Mesothelial cell of epicardium (in vitro differentiated cells): ENCODE data around the gene ZFAND6. TPM values are rescaled to one million over a fixed set of nuclear protein-coding genes. Genes with fewer than 3 reads are reported as not detected.

ENCODE experiments used
- DNase-seq, 2 experiments: peaks; one replicate each; pipeline ENCODE4 v3.0.0; 2021; ENCODE audit warnings: low spot score in 2 of 2; ENCODE audit not compliant: unreplicated experiment in 2 of 2
- H3K27ac Mint-ChIP-seq: 2 replicates; pipeline ENCODE4 v1.8.0; 2021; ENCODE audit warnings: mixed read lengths
- H3K27me3 Mint-ChIP-seq: 2 replicates; pipeline ENCODE4 v1.8.0; 2021; ENCODE audit warnings: low read depth, mixed read lengths
- H3K36me3 Mint-ChIP-seq: 2 replicates; pipeline ENCODE4 v1.8.0; 2021; ENCODE audit warnings: mixed read lengths
- H3K4me1 Mint-ChIP-seq: 2 replicates; pipeline ENCODE4 v1.8.0; 2021; ENCODE audit warnings: mixed read lengths
- H3K4me3 Mint-ChIP-seq: 2 replicates; pipeline ENCODE4 v1.8.0; 2021; ENCODE audit warnings: mild to moderate bottlenecking, moderate library complexity, mixed read lengths
- H3K9me3 Mint-ChIP-seq: 2 replicates; pipeline ENCODE4 v1.8.0; 2021; ENCODE audit warnings: mixed read lengths
- CTCF ChIP-seq: fragments of 200-600 bp; sonication (generic); IDR thresholded peaks from one replicate; pipeline ENCODE4 v1.5.0; 2021; ENCODE audit warnings: antibody characterized with exemption; ENCODE audit not compliant: unreplicated experiment
- total RNA-seq: library from RNA; stranded (reverse); gene quantifications from 3 replicates; pipeline ENCODE4 v1.2.1, GENCODE V29; 2021

The ZFAND6 gene
- total RNA-seq, 1 donor from 2014 or later: 88.8 TPM

DNA sequence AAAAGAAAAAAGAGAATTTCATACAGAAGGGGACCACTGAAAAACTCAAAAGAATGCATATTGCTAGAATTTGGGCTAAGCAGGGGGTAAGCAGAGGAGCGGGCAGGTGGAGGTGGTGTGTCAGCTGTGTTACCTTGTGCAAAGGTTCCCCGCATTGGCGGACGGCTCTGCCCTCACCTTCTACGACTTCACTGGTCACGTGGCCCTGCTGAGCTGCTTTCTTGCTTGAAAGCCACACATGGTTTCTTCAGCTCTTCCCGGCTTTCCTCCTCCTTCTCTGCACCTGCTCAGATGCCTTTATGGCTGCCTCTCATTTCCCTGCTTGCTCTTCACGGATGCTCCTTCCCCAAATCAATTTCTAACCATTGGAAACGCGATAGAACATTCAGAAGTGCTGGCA lies 123.8 kb downstream of the ZFAND6 start:
- TF ChIP-seq CTCF: no peak
- H3K27me3 Mint-ChIP-seq: no peaks in the 10 kb centered on the region
- peaks cover 4% of the 10 kb centered on the region for H3K9me3 Mint-ChIP-seq
- peaks cover 50% of the 10 kb centered on the region for H3K36me3 Mint-ChIP-seq
- no peak for DNase-seq
- no peak overlapping the region for H3K27ac Mint-ChIP-seq
- H3K4me3 Mint-ChIP-seq: no peak overlapping the region
- H3K4me1 Mint-ChIP-seq: no peaks in the 10 kb centered on the region

GRCh38 chr15:80183886-80184285 lies 124.4 kb downstream of the ZFAND6 start:
- TF ChIP-seq CTCF: no peak
- H3K27ac Mint-ChIP-seq: no peak overlapping the region

DNA sequence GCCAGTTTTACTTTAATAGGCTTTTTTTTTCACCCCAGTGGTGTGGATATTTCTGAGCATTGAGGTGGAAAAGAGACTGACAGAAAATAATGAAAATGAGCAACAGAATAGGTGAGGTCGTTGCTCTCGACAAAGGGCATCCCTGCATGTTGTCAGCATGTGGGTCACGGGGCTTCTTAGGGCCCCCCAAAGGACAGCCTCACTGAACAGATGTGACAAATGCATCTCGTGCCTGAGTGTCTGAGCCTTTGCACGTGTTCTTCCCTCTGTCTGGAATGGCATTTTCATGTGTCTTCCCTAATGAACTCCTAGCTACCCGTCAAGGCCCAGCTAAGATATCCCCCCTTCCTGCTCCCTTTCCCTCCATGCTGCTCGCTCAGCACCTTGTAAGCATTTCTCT lies 125.1 kb downstream of the ZFAND6 start:
- no peak overlapping the region for H3K4me3 Mint-ChIP-seq
- no peak for DNase-seq
- no peaks in the 10 kb centered on the region for H3K27me3 Mint-ChIP-seq
- TF ChIP-seq CTCF: no peak
- peaks cover 52% of the 10 kb centered on the region for H3K36me3 Mint-ChIP-seq
- H3K4me1 Mint-ChIP-seq: no peaks in the 10 kb centered on the region
- H3K27ac Mint-ChIP-seq: no peak overlapping the region
- peaks cover 4% of the 10 kb centered on the region for H3K9me3 Mint-ChIP-seq

More at GRCh38 chr15:80183886-80184285, 124.4 kb downstream of the ZFAND6 start:
- H3K4me1 Mint-ChIP-seq: no peaks in the 10 kb centered on the region
- H3K27me3 Mint-ChIP-seq: no peaks in the 10 kb centered on the region
- no peak overlapping the region for H3K4me3 Mint-ChIP-seq
- no peak for DNase-seq
- peaks cover 4% of the 10 kb centered on the region for H3K9me3 Mint-ChIP-seq
- peaks cover 52% of the 10 kb centered on the region for H3K36me3 Mint-ChIP-seq

DNA sequence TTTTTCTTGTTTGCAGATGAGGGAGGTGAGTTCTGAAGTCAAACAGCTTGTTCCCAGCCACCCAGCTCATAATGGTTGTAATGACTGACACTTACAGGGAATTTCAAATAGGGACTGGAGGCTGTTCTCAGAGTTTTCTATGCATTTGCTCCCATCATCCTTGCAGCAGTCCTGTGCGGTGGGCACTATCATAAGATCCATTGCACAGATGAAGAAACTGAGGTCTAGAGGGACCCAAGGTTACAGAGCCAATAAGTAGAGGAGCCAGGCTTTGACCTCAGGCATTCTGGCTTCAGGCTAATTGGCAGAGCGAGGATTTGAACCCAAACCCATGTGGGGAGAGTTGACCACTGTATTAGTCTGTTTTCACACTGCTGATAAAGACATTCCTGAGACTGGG lies 125.7 kb downstream of the ZFAND6 start:
- no peak overlapping the region for H3K4me3 Mint-ChIP-seq
- peaks cover 52% of the 10 kb centered on the region for H3K36me3 Mint-ChIP-seq
- H3K9me3 Mint-ChIP-seq: peaks cover 4% of the 10 kb centered on the region
- no peaks in the 10 kb centered on the region for H3K27me3 Mint-ChIP-seq
- DNase-seq: no peak
- no peak overlapping the region for H3K27ac Mint-ChIP-seq
- H3K4me1 Mint-ChIP-seq: no peaks in the 10 kb centered on the region
- no peak for TF ChIP-seq CTCF

DNA sequence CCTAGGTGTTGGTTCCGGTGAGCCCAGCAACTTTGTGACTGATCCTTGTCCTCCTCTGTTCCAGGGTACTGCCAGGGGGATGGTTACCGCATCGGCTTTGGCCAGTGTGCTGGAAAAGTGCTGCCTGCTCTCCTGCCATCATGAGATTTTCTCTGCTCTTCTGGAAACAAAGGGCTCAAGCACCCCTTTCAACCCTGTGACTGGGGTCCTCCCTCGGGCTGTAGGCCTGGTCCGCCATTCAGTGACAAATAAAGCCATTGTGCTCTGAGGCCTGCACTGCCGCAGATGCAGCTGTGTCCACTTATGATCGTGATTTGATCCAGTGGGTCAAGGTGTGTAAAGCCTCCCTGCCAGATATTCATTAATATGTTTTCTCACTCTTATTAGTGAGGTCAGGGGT lies 126.6 kb downstream of the ZFAND6 start:
- TF ChIP-seq CTCF: no peak
- DNase-seq: no peak
- peaks cover 4% of the 10 kb centered on the region for H3K9me3 Mint-ChIP-seq
- H3K27ac Mint-ChIP-seq: no peak overlapping the region
- peaks cover 51% of the 10 kb centered on the region for H3K36me3 Mint-ChIP-seq
- H3K4me3 Mint-ChIP-seq: no peak overlapping the region
- no peaks in the 10 kb centered on the region for H3K27me3 Mint-ChIP-seq
- H3K4me1 Mint-ChIP-seq: no peaks in the 10 kb centered on the region

DNA sequence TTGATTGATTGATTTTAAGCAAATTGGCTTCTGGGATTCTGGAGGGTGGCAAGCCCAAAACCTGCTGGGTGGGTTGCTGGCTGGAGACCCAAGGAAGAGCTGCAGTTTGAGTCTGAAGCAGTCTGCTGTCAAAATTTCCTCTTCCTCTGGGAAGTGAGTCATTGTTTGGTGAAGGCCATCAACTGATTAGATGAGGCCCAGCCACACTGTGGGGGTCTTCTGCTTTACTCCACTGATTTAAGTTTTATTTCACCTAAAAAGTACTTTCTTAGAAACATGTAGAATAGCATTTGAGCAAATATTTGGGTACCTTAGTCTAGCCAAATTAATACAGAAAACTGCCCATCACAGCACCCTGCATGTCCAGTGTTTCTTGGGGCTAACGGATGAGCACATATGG lies 127.1 kb downstream of the ZFAND6 start:
- no peak for DNase-seq
- no peaks in the 10 kb centered on the region for H3K4me1 Mint-ChIP-seq
- no peak for TF ChIP-seq CTCF
- H3K4me3 Mint-ChIP-seq: no peak overlapping the region
- H3K27me3 Mint-ChIP-seq: no peaks in the 10 kb centered on the region
- H3K36me3 Mint-ChIP-seq: peaks cover 49% of the 10 kb centered on the region
- H3K9me3 Mint-ChIP-seq: peaks cover 4% of the 10 kb centered on the region
- no peak overlapping the region for H3K27ac Mint-ChIP-seq
